Liver (tissue), 9 donors: ENCODE data around the gene BRIX1. TPM values are rescaled to one million over a fixed set of nuclear protein-coding genes. Genes with fewer than 3 reads are reported as not detected.

ENCODE experiments used
- DNase-seq: peaks from one replicate; pipeline ENCODE4 v3.0.0-alpha.2; 2017; ENCODE audit warnings: low spot score
- H3K27ac ChIP-seq, 2 donors: one replicate each; pipeline ENCODE4 v1.7.0; 2013; ENCODE audit warnings: inconsistent platforms in 2 of 2, low read length in 2 of 2, control low read depth in 1 of 2, low read depth in 1 of 2, mild to moderate bottlenecking in 1 of 2
- H3K27me3 ChIP-seq, 4 donors: one replicate each; pipeline versions ENCODE4 v1.6.1 to v1.7.0; 2013; ENCODE audit warnings: low read length in 3 of 4, inconsistent platforms in 1 of 4, mild to moderate bottlenecking in 1 of 4, moderate library complexity in 1 of 4; ENCODE audit not compliant: control insufficient read depth in 4 of 4, insufficient read depth in 4 of 4
- H3K36me3 ChIP-seq, 4 donors: one replicate each; pipeline versions ENCODE4 v1.6.1 to v1.7.0; 2013; ENCODE audit warnings: low read length in 3 of 4, mild to moderate bottlenecking in 3 of 4, low read depth in 1 of 4, moderate library complexity in 1 of 4; ENCODE audit not compliant: control insufficient read depth in 4 of 4, insufficient read depth in 3 of 4
- H3K4me1 ChIP-seq, 4 donors: one replicate each; pipeline versions ENCODE4 v1.6.1 to v1.7.0; 2013; ENCODE audit warnings: low read length in 3 of 4, mild to moderate bottlenecking in 3 of 4, moderate library complexity in 1 of 4; ENCODE audit not compliant: control insufficient read depth in 4 of 4, insufficient read depth in 4 of 4
- H3K4me3 ChIP-seq, 3 donors: one replicate each; pipeline versions ENCODE4 v1.6.1 to v1.7.0; 2013; ENCODE audit warnings: low read length in 3 of 3, control low read depth in 1 of 3, low read depth in 1 of 3, mild to moderate bottlenecking in 1 of 3
- H3K9ac ChIP-seq, 2 donors: one replicate each; pipeline ENCODE4 v1.7.0; 2013; ENCODE audit warnings: low read length in 2 of 2, mild to moderate bottlenecking in 2 of 2, moderate library complexity in 2 of 2, control low read depth in 1 of 2, low read depth in 1 of 2
- H3K9me3 ChIP-seq, 4 donors: one replicate each; pipeline versions ENCODE4 v1.6.1 to v1.7.0; 2013; ENCODE audit warnings: low read length in 3 of 4; ENCODE audit not compliant: control insufficient read depth in 4 of 4
- ATF3 ChIP-seq: IDR thresholded peaks from 2 replicates; pipeline ENCODE4 v1.6.1; 2016; ENCODE audit warnings: antibody characterized with exemption
- CTCF ChIP-seq: fragments of 150-350 bp; IDR thresholded peaks from 2 replicates; pipeline ENCODE4 v1.5.1; 2017; ENCODE audit warnings: improper control_type of control experiment, low read depth, low read length; ENCODE audit not compliant: missing input control
- EGR1 ChIP-seq, 2 donors: IDR thresholded peaks; 2 replicates each; pipeline ENCODE4 v1.6.1; 2016 to 2018; ENCODE audit warnings: antibody characterized with exemption in 2 of 2, low read depth in 2 of 2
- GABPA ChIP-seq, 2 donors: IDR thresholded peaks in 1 of 2; conservative IDR thresholded peaks in 1 of 2; 2 replicates each; pipeline ENCODE4 v1.6.1; 2016; ENCODE audit warnings: antibody characterized with exemption in 2 of 2, mild to moderate bottlenecking in 1 of 2, moderate library complexity in 1 of 2
- HNF4A ChIP-seq, 2 donors: conservative IDR thresholded peaks; 2 replicates each; pipeline ENCODE4 v1.6.1; 2016; ENCODE audit warnings: antibody characterized with exemption in 2 of 2, mild to moderate bottlenecking in 2 of 2
- JUND ChIP-seq, 2 donors: IDR thresholded peaks; 2 replicates each; pipeline ENCODE4 v1.6.1; 2016; ENCODE audit warnings: antibody characterized with exemption in 2 of 2
- MAX ChIP-seq: IDR thresholded peaks from 2 replicates; pipeline ENCODE4 v1.6.1; 2016; ENCODE audit warnings: antibody characterized with exemption
- NR2F2 ChIP-seq: IDR thresholded peaks from 2 replicates; pipeline ENCODE4 v1.6.1; 2016; ENCODE audit warnings: antibody characterized with exemption
- RAD21 ChIP-seq, 2 donors: IDR thresholded peaks; 2 replicates each; pipeline ENCODE4 v1.6.1; 2016; ENCODE audit warnings: antibody characterized with exemption in 2 of 2, mild to moderate bottlenecking in 2 of 2
- REST ChIP-seq: IDR thresholded peaks from 2 replicates; pipeline ENCODE4 v1.6.1; 2016; ENCODE audit warnings: antibody characterized with exemption, mild to moderate bottlenecking
- RXRA ChIP-seq, 2 donors: IDR thresholded peaks; 2 replicates each; pipeline ENCODE4 v1.6.1; 2017 to 2018; ENCODE audit warnings: antibody characterized with exemption in 2 of 2, mild to moderate bottlenecking in 1 of 2
- SP1 ChIP-seq: IDR thresholded peaks from 2 replicates; pipeline ENCODE4 v1.6.1; 2018; ENCODE audit warnings: antibody characterized with exemption, mild to moderate bottlenecking
- ZBTB33 ChIP-seq: IDR thresholded peaks from 2 replicates; pipeline ENCODE4 v1.6.1; 2016; ENCODE audit warnings: antibody characterized with exemption
- WGBS: extraction: QIAGEN DNeasy Blood & Tissue Kit; methylation state at CpG from one replicate; pipeline ENCODE4 v1.1.7; 2013; 5-methylcytosine and 5-hydroxymethylcytosine counted together
- polyA plus RNA-seq, 2 donors: library from polyadenylated mRNA; stranded (reverse) in 1 of 2; unstranded in 1 of 2; fragments of 200-250 nt in 1 of 2; fragments of >200 nt in 1 of 2; fragmentation: Nextera tagmentation in 1 of 2; extraction: Ambion mirVana in 1 of 2; gene quantifications; one replicate each; pipeline versions ENCODE4 v1.2.1 to v1.2.3, GENCODE V29; 2013 to 2015
- total RNA-seq, 2 donors: library from RNA; depleted of rRNA; stranded (reverse); fragments of >200 nt; gene quantifications; one replicate each; pipeline ENCODE4 v1.2.3, GENCODE V29; 2014
- donor health status: healthy.
- donor health status: healthy.
- donor health status: healthy.
- donor health status: healthy.
- donor health status: healthy.

The BRIX1 gene
- total and polyA plus RNA-seq, 4 donors: 6.7 to 15.7 (median 10.5) TPM

- Histone ChIP-seq H3K4me3 (no peak overlapping the region), H3K9me3 (no peaks in the 10 kb centered on the region)
- 82% methylated on average over 3 of the region's 3 CpGs for WGBS
These were observed 48.5 kb upstream of the BRIX1 start for GRCh38 chr5:34866989-34867471.

GRCh38 chr5:34867660-34868059 is 47.9 kb upstream of the BRIX1 start:
- no peak for TF ChIP-seq EGR1 (IDR thresholded peaks at IDR 0.05; ENCODE audit: low read depth in 2 of 2)
- no peak for TF ChIP-seq ZBTB33
- TF ChIP-seq SP1: no peak
- TF ChIP-seq REST: no peak
- TF ChIP-seq HNF4A (conservative IDR thresholded peaks at IDR 0.05): no peak
- TF ChIP-seq NR2F2: no peak
- TF ChIP-seq MAX: no peak
- TF ChIP-seq RXRA (IDR thresholded peaks at IDR 0.05): no peak
- no peak for TF ChIP-seq ATF3
- TF ChIP-seq JUND (IDR thresholded peaks at IDR 0.05): no peak
- TF ChIP-seq CTCF: no peak
- TF ChIP-seq GABPA (IDR thresholded peaks at IDR 0.05 in 1 of 2, conservative IDR thresholded peaks at IDR 0.05 in 1 of 2): no peak
- no peak for TF ChIP-seq RAD21 (IDR thresholded peaks at IDR 0.05)
- Histone ChIP-seq H3K4me1 (peaks cover 0 to 5% (median 0%) of the 10 kb centered on the region in 4 donors), H3K9ac (no peak overlapping the region), H3K27me3 (no peaks in the 10 kb centered on the region), H3K9me3 (no peaks in the 10 kb centered on the region), H3K4me3 (no peak overlapping the region), H3K36me3 (no peaks in the 10 kb centered on the region), H3K27ac (no peak overlapping the region)
- no peak for DNase-seq
- WGBS: 96% methylated on average over 3 of the region's 3 CpGs

More at GRCh38 chr5:34866989-34867471, 48.5 kb upstream of the BRIX1 start:
- no peak for DNase-seq
- no peaks in the 10 kb centered on the region for H3K36me3 ChIP-seq
- TF ChIP-seq GABPA (IDR thresholded peaks at IDR 0.05 in 1 of 2, conservative IDR thresholded peaks at IDR 0.05 in 1 of 2) (no peak), MAX (no peak), ATF3 (no peak), HNF4A (conservative IDR thresholded peaks at IDR 0.05) (no peak)
- H3K4me1 ChIP-seq: peaks cover 0 to 5% (median 0%) of the 10 kb centered on the region in 4 donors
- H3K9ac ChIP-seq: no peak overlapping the region
- H3K27ac ChIP-seq: no peak overlapping the region
- no peaks in the 10 kb centered on the region for H3K27me3 ChIP-seq
